ENCODE results near the gene AMOT. TPM values are rescaled to one million over a fixed set of nuclear protein-coding genes. Genes with fewer than 3 reads are reported as not detected.

The AMOT gene
- total and polyA plus RNA-seq, 2 experiments from 2014 or later = 12.5 to 22.4 TPM

GRCh38 chrX:112800971-112801775 lies 39.5 kb downstream of the AMOT start:
- no peak overlapping the region for H3K27ac ChIP-seq

GRCh38 chrX:112799425-112799824 lies 41.2 kb downstream of the AMOT start:
- TF ChIP-seq CTCF (IDR thresholded peaks at IDR 0.05; ENCODE audit: low read depth, low read length) = no peak
- no peak overlapping the region for H3K4me3 ChIP-seq
- no peak overlapping the region for H3K27ac ChIP-seq
- DNase-seq (ENCODE audit: low read depth in 1 of 2, low spot score in 1 of 2) = no peak
- H3K36me3 ChIP-seq = peaks cover 3% of the 10 kb centered on the region
- no peaks in the 10 kb centered on the region for H3K27me3 ChIP-seq
- no peaks in the 10 kb centered on the region for H3K9me3 ChIP-seq (ENCODE audit: low read depth)
- H3K4me1 ChIP-seq (ENCODE audit: low read depth) = no peaks in the 10 kb centered on the region

More at GRCh38 chrX:112800971-112801775, 39.5 kb downstream of the AMOT start:
- no peak for DNase-seq (ENCODE audit: low read depth in 1 of 2, low spot score in 1 of 2)
- H3K36me3 ChIP-seq = peaks cover 3% of the 10 kb centered on the region
- no peak for TF ChIP-seq CTCF (IDR thresholded peaks at IDR 0.05; ENCODE audit: low read depth, low read length)
- H3K9me3 ChIP-seq (ENCODE audit: low read depth) = no peaks in the 10 kb centered on the region
- no peaks in the 10 kb centered on the region for H3K27me3 ChIP-seq
- no peak overlapping the region for H3K4me3 ChIP-seq
- no peaks in the 10 kb centered on the region for H3K4me1 ChIP-seq (ENCODE audit: low read depth)

GRCh38 chrX:112798736-112799135 lies 41.9 kb downstream of the AMOT start:
- no peak overlapping the region for H3K4me3 ChIP-seq
- no peaks in the 10 kb centered on the region for H3K4me1 ChIP-seq (ENCODE audit: low read depth)
- TF ChIP-seq CTCF (IDR thresholded peaks at IDR 0.05; ENCODE audit: low read depth, low read length) = no peak
- peaks cover 3% of the 10 kb centered on the region for H3K36me3 ChIP-seq
- no peaks in the 10 kb centered on the region for H3K27me3 ChIP-seq
- DNase-seq (ENCODE audit: low read depth in 1 of 2, low spot score in 1 of 2) = no peak
- no peak overlapping the region for H3K27ac ChIP-seq
- H3K9me3 ChIP-seq (ENCODE audit: low read depth) = no peaks in the 10 kb centered on the region

- peaks cover 8% of the 10 kb centered on the region for H3K36me3 ChIP-seq
- DNase-seq (ENCODE audit: low read depth in 1 of 2, low spot score in 1 of 2) = no peak
- H3K9me3 ChIP-seq (ENCODE audit: low read depth) = no peaks in the 10 kb centered on the region
These were observed 50.7 kb downstream of the AMOT start for GRCh38 chrX:112789931-112790330.

GRCh38 chrX:112786076-112786475 lies 54.6 kb downstream of the AMOT start:
- peaks cover 8% of the 10 kb centered on the region for H3K36me3 ChIP-seq
- H3K4me1 ChIP-seq (ENCODE audit: low read depth) = peaks cover 16% of the 10 kb centered on the region
- H3K27me3 ChIP-seq = no peaks in the 10 kb centered on the region
- TF ChIP-seq CTCF (IDR thresholded peaks at IDR 0.05; ENCODE audit: low read depth, low read length) = no peak
- H3K9me3 ChIP-seq (ENCODE audit: low read depth) = no peaks in the 10 kb centered on the region
- H3K4me3 ChIP-seq = no peak overlapping the region
- no peak overlapping the region for H3K27ac ChIP-seq
- DNase-seq (ENCODE audit: low read depth in 1 of 2, low spot score in 1 of 2) = no peak

More at GRCh38 chrX:112789931-112790330, 50.7 kb downstream of the AMOT start:
- no peak for TF ChIP-seq CTCF (IDR thresholded peaks at IDR 0.05; ENCODE audit: low read depth, low read length)
- no peaks in the 10 kb centered on the region for H3K27me3 ChIP-seq
- peaks cover 12% of the 10 kb centered on the region for H3K4me1 ChIP-seq (ENCODE audit: low read depth)
- no peak overlapping the region for H3K27ac ChIP-seq
- H3K4me3 ChIP-seq = no peak overlapping the region

All from cardiac muscle cell (in vitro differentiated cells and primary cell).